HEK293 (cell line): ENCODE results near the gene PSORS1C1.
A peak's percentile ranks its signal among the peaks of the same experiment; 100 is the strongest.
"Not testable (repeated sequence)": the region's sequence is repeated elsewhere in the genome, so short reads cannot be mapped to it uniquely, and the experiment has no call there.

Source experiments
- CTCF ChIA-PET: fragments of 350-600 bp; formaldehyde crosslinking; extraction: SDS; loops from one replicate; lab custom pipeline; 2021; ENCODE audit warnings: antibody characterized with exemption; lab: Yijun Ruan, JAX
- POLR2A ChIA-PET: fragments of 300-600 bp; formaldehyde crosslinking; extraction: SDS; loops from one replicate; lab custom pipeline; 2020; ENCODE audit warnings: antibody characterized with exemption, inconsistent platforms; lab: Yijun Ruan, JAX
- H3K27ac ChIP-seq: fragments of 200-500 bp; sonication (Bioruptor generic); 2 replicates; pipeline ENCODE4 v1.5.1; 2014; ENCODE audit warnings: low read depth, low read length, control low read depth, inconsistent platforms; ENCODE audit errors: extremely low read depth
- H3K36me3 ChIP-seq, 2 experiments: fragments of 200-500 bp in 1 of 2; sonication (Bioruptor generic) in 1 of 2; 1 replicate in 1 of 2; 2 replicates in 1 of 2; pipeline ENCODE4 v1.5.1; 2014 to 2017; ENCODE audit warnings: inconsistent platforms in 2 of 2, low read length in 2 of 2; ENCODE audit not compliant: control insufficient read depth in 2 of 2, insufficient read depth in 1 of 2
- H3K4me1 ChIP-seq: fragments of 200-500 bp; sonication (Bioruptor generic); 2 replicates; pipeline ENCODE4 v1.5.1; 2014; ENCODE audit warnings: mild to moderate bottlenecking, low read length, inconsistent platforms; ENCODE audit not compliant: control insufficient read depth, insufficient read depth
- H3K4me3 ChIP-seq: 2 replicates; pipeline ENCODE4 v1.5.1; 2011; ENCODE audit warnings: low read depth, mild to moderate bottlenecking, control low read depth, low read length, moderate library complexity
- H3K9me3 ChIP-seq: fragments of 200-500 bp; sonication (Bioruptor generic); 2 replicates; pipeline ENCODE4 v1.5.1; 2014; ENCODE audit warnings: low read depth, low read length, inconsistent platforms; ENCODE audit not compliant: control insufficient read depth, insufficient read depth
- EGR2 ChIP-seq: fragments of 450-650 bp; formaldehyde crosslinking; IDR thresholded peaks from 2 replicates; pipeline ENCODE4 v1.5.1; 2016; ENCODE audit warnings: low read depth, missing biosample characterization, missing genetic modification characterization
- KLF1 ChIP-seq: fragments of 450-650 bp; formaldehyde crosslinking; IDR thresholded peaks from 2 replicates; pipeline ENCODE4 v1.5.1; 2016; ENCODE audit warnings: missing biosample characterization, missing genetic modification characterization
- TRIM28 ChIP-seq: IDR thresholded peaks from 2 replicates; pipeline ENCODE4 v1.6.1; 2011; ENCODE audit warnings: low read length, control low read depth, borderline replicate concordance
- ZFHX2 ChIP-seq: fragments of 450-650 bp; formaldehyde crosslinking; conservative IDR thresholded peaks from 2 replicates; pipeline ENCODE4 v1.5.1; 2016; ENCODE audit warnings: missing biosample characterization, missing genetic modification characterization
- ZNF292 ChIP-seq: fragments of 450-650 bp; formaldehyde crosslinking; IDR thresholded peaks from 2 replicates; pipeline ENCODE4 v1.5.1; 2016; ENCODE audit warnings: low read depth, missing biosample characterization, missing genetic modification characterization, borderline replicate concordance
- ZNF391 ChIP-seq: fragments of 450-650 bp; formaldehyde crosslinking; IDR thresholded peaks from 2 replicates; pipeline ENCODE4 v1.5.1; 2016; ENCODE audit warnings: low read depth, missing biosample characterization, missing genetic modification characterization, borderline replicate concordance
- ZNF529 ChIP-seq: fragments of 450-650 bp; formaldehyde crosslinking; IDR thresholded peaks from 2 replicates; pipeline ENCODE4 v1.5.1; 2017; ENCODE audit warnings: missing genetic modification characterization, missing biosample characterization; ENCODE audit not compliant: insufficient replicate concordance
- ZNF610 ChIP-seq: fragments of 450-650 bp; formaldehyde crosslinking; IDR thresholded peaks from 2 replicates; pipeline ENCODE4 v1.5.1; 2016; ENCODE audit warnings: missing biosample characterization, missing genetic modification characterization, borderline replicate concordance
- TF ChIP-seq, protein P1 (sequence below): fragments of 450-650 bp; formaldehyde crosslinking; IDR thresholded peaks from 2 replicates; pipeline ENCODE4 v1.5.1; 2016; ENCODE audit warnings: missing biosample characterization, missing genetic modification characterization
- TF ChIP-seq, protein P2 (sequence below): fragments of 450-650 bp; formaldehyde crosslinking; IDR thresholded peaks from 2 replicates; pipeline ENCODE4 v1.5.1; 2017; ENCODE audit warnings: missing biosample characterization, missing genetic modification characterization
- TF ChIP-seq, protein P3 (sequence below): fragments of 450-650 bp; formaldehyde crosslinking; IDR thresholded peaks from 2 replicates; pipeline ENCODE4 v1.5.1; 2016; ENCODE audit warnings: missing biosample characterization, missing genetic modification characterization

PSORS1C1 gene

DNA sequence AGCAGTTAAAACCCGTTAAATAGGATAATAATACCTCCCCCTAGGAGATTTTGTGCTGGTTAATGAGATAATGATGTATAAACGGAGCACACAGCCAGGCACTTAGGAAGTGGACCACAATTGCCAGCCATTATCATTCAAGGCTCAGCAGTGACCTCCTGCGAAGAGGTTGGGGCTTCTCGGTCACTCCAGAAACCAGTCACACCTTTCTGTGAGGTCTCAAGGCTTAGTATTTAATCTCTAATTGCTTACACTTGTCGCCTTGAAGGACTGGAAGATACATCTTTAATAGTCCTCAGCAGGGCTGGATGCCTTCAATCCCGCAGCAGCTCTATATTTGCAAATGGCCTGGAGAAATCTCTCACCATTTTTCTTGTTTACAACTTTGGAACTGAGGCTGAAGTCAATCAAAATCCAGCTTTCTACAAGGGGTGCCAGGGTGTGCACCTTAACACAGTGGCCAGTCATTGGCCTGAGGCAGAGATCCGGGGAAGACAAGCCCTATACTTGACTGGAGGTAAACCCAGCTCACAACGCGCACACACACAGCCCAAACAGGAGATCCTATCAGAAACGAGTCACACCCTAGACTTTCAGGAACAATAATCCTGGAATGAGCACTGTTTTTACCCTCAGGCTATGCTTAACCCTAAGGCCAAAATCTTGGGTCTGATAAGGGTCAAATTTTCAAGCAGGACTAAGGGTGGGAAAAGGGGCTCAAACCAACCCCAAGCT, 54.7 kb downstream of the PSORS1C1 start:
- no peak overlapping the region for H3K4me3 ChIP-seq
- POLR2A ChIA-PET: no interaction called here
- CTCF ChIA-PET: interaction anchor here (0.6 to 1.5 kb wide), 3 partner anchors 27 to 197 kb away, joined by 3 to 5 read pairs (median 3); no protein-coding TSS in a partner anchor

DNA sequence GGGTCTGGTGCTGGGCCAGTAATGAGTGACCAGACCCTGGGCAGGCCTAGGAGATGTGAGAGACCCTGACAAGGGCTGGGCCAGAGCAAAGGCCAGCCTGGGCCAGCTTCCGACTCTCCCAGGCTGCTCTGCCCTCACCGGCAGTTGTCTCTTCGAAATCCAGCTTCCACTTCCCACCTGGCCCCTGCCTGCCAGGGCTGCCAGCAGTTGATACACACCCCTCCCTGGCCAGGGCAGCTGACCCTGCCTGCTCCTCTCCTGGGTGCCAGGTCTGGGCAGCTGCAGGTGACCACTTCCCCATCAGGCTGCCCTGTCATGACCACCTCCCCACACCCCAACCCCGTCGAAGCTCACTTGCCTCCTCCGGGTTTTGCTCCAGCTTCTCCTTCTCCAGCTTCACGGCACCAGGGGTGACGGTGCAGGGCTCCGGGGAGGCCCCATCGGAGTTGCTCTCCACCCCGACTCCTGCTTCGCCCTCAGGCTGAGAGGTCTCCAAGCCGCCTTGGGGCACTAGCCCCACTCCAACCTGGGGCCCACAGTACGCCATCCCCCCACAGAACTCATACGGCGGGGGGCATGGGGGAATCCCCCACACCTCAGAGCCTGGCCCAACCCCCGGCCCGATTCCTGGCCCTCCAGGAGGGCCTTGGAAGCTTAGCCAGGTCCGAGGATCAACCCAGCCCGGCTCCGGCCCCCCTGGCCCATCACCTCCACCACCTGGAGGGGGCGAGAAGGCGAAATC, 55.4 kb downstream of the PSORS1C1 start:
- H3K36me3 ChIP-seq, POLR2A ChIA-PET, H3K27ac ChIP-seq, H3K9me3 ChIP-seq, H3K4me1 ChIP-seq, H3K4me3 ChIP-seq: not testable (repeated sequence)
- CTCF ChIA-PET: interaction anchor here (0.6 to 1.5 kb wide), 3 partner anchors 26 to 196 kb away, joined by 3 to 5 read pairs (median 3); no protein-coding TSS in a partner anchor

More for the DNA sequence above, 54.7 kb downstream of the PSORS1C1 start:
- Histone ChIP-seq H3K36me3 (peaks cover 0 to 3% of the 10 kb centered on the region in 2 experiments; a peak in 2 of 3 replicates), H3K9me3 (no peaks in the 10 kb centered on the region), H3K27ac (no peak overlapping the region), H3K4me1 (no peaks in the 10 kb centered on the region)
- TF ChIP-seq, protein P1, sequence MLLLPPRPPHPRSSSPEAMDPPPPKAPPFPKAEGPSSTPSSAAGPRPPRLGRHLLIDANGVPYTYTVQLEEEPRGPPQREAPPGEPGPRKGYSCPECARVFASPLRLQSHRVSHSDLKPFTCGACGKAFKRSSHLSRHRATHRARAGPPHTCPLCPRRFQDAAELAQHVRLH (tag by site-specific recombination): no peak
- no peak for TF ChIP-seq TRIM28
- TF ChIP-seq, protein P2, sequence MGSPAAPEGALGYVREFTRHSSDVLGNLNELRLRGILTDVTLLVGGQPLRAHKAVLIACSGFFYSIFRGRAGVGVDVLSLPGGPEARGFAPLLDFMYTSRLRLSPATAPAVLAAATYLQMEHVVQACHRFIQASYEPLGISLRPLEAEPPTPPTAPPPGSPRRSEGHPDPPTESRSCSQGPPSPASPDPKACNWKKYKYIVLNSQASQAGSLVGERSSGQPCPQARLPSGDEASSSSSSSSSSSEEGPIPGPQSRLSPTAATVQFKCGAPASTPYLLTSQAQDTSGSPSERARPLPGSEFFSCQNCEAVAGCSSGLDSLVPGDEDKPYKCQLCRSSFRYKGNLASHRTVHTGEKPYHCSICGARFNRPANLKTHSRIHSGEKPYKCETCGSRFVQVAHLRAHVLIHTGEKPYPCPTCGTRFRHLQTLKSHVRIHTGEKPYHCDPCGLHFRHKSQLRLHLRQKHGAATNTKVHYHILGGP (tag by site-specific recombination): peak; percentile 40; the same call in 1 of the 2 replicates
- no peak for TF ChIP-seq ZNF529 (tag by site-specific recombination)

DNA sequence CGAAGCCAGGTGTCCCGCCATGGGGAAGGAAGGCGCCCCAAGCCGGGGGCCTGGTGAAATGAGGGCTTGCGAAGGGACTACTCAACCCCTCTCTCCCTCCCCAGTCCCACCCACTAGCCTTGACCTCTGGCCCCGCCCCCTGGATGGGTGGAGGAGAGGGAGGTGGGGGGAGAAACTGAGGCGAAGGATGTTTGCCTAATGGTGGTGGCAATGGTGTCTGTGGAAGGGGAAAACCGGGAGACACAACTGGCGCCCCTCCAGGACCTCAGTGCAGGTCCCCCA, 55.9 kb downstream of the PSORS1C1 start, which contains the start of gene POU5F1:
TSS of gene POU5F1 (minus strand) at position 83 of the 282 bp plus-strand sequence. CDS start at position 21, 62 bp downstream.
- POLR2A ChIA-PET: no interaction called here
- TF ChIP-seq, protein P3, sequence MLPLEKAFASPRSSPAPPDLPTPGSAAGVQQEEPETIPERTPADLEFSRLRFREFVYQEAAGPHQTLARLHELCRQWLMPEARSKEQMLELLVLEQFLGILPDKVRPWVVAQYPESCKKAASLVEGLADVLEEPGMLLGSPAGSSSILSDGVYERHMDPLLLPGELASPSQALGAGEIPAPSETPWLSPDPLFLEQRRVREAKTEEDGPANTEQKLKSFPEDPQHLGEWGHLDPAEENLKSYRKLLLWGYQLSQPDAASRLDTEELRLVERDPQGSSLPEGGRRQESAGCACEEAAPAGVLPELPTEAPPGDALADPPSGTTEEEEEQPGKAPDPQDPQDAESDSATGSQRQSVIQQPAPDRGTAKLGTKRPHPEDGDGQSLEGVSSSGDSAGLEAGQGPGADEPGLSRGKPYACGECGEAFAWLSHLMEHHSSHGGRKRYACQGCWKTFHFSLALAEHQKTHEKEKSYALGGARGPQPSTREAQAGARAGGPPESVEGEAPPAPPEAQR: no peak
- no peak for TF ChIP-seq ZNF292 (tag by site-specific recombination)
- no peak within 1 kb of the TSS for H3K4me3 ChIP-seq
- peaks cover 0 to 3% of the 10 kb centered on the region in 2 experiments; a peak in 2 of 3 replicates for H3K36me3 ChIP-seq
- H3K4me1 ChIP-seq: no peaks in the 10 kb centered on the region
- CTCF ChIA-PET: no interaction called here
- H3K27ac ChIP-seq: no peak within 1 kb of the TSS
- no peaks in the 10 kb centered on the region for H3K9me3 ChIP-seq

DNA sequence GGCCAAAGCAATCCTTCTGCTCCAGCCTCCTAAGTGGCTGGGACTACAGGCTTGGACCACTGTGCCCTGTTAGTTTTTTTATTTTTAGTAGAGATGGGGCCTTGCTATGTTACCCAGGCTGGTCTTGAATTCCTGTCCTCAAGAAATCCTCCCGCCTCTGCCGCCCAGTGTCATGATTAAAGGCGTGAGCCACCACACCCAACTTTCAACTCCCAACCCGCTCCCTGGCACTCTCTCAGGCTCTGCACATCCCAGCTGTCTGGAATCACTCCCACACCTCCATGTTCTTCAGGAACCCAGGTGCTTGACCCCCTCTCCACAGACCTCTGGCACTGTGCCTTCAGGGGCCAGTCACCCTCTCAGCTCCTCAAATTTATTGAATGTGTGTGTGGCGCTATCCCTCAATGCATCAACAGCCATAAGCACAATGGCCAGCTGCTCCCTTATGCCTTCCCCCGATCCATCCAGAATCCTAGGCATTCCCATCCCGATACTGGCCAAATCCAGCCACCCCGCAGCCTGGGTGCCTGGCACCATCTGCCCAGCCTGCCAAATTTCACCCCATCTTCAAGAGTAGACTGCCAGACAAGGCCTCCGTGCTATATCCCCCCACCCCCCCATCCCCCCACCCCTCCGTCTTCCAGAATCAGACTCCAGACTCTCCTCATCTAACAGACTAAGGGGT, 56.5 kb downstream of the PSORS1C1 start:
- peaks cover 0 to under 1% of the 10 kb centered on the region in 2 experiments; a peak in 2 of 3 replicates for H3K36me3 ChIP-seq
- H3K4me1 ChIP-seq: no peaks in the 10 kb centered on the region
- TF ChIP-seq ZFHX2 (tag by site-specific recombination): peak; percentile 37
- TF ChIP-seq EGR2 (tag by site-specific recombination): peak; percentile 32; the same call in 1 of the 2 replicates
- no peak for TF ChIP-seq ZNF391 (tag by site-specific recombination)
- no peak for TF ChIP-seq ZNF610 (tag by site-specific recombination)
- peak; percentile 91 for TF ChIP-seq KLF1 (tag by site-specific recombination)
- TF ChIP-seq, all 188 proteins: peak for 3
- no peak overlapping the region for H3K27ac ChIP-seq
- CTCF ChIA-PET: no interaction called here
- no peaks in the 10 kb centered on the region for H3K9me3 ChIP-seq
- no peak overlapping the region for H3K4me3 ChIP-seq
- POLR2A ChIA-PET: interaction anchor here (0.6 kb wide), 1 partner anchor 33 kb away, joined by 3 read pairs; no protein-coding TSS in a partner anchor
